Kidney capillary endothelial cell (primary cell): Measurements from ENCODE around the gene ZNF322.
"Not testable (repeated sequence)": the region's sequence is repeated elsewhere in the genome, so short reads cannot be mapped to it uniquely, and the experiment has no call there.

Source experiments
- DNase-seq: peaks from one replicate; pipeline ENCODE4 v3.0.0-alpha.2; 2018; ENCODE audit warnings: low spot score

The ZNF322 gene

DNA sequence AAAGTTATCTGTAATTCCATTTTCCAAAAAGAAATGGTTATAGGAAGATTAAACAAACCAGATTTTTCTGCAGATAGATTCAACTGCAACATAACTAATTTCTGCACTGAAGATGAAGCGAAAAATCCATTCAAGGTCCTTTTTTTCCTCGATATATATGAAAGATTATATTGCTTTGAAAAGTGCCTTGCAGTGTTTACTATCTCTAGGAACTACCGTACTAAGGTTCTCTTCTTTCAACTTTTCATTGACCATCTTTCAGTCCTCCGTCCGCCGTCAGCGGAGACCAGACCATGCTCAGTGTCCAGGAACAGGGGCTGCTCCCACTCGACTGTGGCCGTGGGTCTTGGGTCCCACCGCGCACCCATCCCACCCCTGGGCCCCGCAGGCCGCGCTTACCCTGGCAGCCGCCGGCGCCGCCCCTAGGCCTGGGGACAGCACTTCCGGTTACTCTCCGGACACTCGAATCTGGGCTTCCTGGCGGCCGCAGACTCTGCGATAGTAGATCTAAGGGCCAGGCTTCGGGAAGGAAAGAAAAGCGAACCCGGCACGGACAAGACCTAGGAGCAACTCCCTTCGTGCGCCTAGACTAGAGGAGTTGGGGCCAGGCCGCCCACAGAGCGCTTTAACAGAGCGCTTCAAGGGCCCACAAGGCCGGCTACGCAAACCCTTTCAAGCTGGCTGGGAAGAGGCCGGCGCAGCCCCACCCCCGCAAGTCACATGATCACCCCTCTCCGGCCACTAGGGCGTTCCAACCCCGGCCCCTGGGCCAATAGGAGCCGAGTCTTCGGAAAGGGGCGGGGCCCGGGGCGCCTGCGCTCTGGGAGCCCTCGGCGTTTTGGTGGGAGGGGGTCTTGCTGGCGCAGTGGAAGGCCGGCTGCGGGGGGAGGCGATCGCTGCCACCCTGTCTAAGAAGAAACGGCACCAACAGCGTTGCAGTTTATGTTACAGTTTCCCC lies at the start of gene ZNF322:
Gene ZNF322, minus strand, starts transcription at position 705 of the 958 bp plus-strand sequence. CDS start 21,193 bp downstream, outside the sequence.
- peak; percentile 89 for DNase-seq

GRCh38 chr6:26705780-26706179 lies 46.2 kb upstream of the ZNF322 start:
- not testable (repeated sequence) for DNase-seq

DNA sequence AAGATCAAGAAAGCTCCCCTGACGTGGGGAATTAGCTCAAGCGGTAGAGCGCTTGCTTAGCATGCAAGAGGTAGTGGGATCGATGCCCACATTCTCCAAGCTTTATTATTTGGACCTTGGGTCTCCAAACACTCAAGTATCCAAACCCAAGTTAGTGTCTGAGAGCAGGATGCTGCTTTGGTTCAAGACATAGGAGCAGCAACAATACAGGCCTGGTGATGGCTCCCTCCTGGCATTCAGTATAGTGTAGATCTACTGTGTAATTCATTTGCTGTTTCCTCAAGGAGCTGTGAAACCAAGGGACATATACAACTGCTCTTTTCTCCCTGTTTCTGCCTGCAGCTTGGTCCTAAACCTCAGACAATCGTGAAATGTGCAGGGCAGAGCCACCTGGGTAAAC lies 45.8 kb upstream of the ZNF322 start:
- DNase-seq: not testable (repeated sequence)

- not testable (repeated sequence) for DNase-seq
These were observed 41.6 kb upstream of the ZNF322 start for GRCh38 chr6:26701023-26701747.

DNA sequence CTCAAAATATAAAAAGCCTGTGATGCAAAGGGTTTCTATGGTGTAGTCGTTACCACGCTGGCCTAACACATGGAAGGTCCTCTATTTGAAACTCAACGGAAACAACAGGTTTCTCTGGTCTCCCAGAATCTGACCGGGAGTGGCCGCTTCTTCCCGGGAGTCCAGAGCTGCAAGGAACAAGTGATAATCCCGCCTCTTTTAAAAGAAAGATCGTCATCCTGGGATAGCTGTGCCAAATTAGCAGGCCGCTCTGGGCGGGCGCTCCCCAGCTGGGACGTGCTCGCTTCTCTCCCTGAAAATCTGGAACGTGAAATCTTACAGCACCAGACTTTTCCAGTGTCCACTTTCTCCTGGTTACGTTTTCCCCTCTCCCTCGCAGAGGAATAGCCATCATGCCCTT lies 38.0 kb upstream of the ZNF322 start:
- DNase-seq: not testable (repeated sequence)

GRCh38 chr6:26689324-26689947 lies 29.9 kb upstream of the ZNF322 start:
- not testable (repeated sequence) for DNase-seq

GRCh38 chr6:26682435-26683042 lies 23.0 kb upstream of the ZNF322 start:
- DNase-seq: not testable (repeated sequence)

DNA sequence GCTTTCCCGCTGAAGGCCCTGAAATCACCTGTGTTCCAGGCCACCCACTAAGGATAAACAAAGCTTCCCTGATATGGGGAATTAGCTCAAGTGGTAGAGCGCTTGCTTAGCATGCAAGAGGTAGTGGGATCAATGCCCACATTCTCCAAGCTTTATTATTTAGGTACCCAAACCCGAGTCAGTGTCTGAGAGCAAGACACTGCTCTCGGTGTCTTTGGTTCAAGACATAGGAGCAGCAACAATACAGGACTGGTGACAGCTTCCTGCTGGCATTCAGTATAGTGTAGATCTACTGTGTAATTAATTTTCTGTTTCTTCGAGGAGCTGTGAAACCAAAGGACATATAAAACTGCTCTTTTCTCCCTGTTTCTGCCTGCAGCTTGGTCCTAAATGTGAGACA lies 13.7 kb upstream of the ZNF322 start:
- DNase-seq: not testable (repeated sequence)

GRCh38 chr6:26670558-26670957 lies 11.0 kb upstream of the ZNF322 start:
- DNase-seq: not testable (repeated sequence)

- DNase-seq: not testable (repeated sequence)
These were observed 10.5 kb upstream of the ZNF322 start for GRCh38 chr6:26670003-26670402.

- DNase-seq: no peak
These were observed 435 bp upstream of the ZNF322 start for GRCh38 chr6:26660000-26660361.

GRCh38 chr6:26657256-26657655 lies 2.3 kb downstream of the ZNF322 start:
- DNase-seq: no peak

DNA sequence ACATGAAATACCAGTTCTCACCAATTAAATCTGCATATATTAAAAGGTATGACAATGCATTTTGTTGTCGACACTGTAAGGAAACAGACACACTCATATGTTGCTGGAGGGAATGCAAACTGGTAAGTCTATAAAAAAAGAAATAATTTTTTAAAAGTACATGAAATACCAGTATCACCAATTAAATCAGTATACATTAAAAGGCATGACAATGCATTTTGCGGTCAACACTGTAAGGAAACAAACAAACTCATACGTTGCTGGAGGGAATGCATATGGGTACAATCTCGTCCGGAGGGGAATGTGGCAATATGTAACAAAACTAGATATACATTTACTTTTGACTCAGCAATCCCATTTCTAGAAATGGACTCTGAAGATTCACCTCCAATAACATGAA lies 6.5 kb downstream of the ZNF322 start:
- no peak for DNase-seq

DNA sequence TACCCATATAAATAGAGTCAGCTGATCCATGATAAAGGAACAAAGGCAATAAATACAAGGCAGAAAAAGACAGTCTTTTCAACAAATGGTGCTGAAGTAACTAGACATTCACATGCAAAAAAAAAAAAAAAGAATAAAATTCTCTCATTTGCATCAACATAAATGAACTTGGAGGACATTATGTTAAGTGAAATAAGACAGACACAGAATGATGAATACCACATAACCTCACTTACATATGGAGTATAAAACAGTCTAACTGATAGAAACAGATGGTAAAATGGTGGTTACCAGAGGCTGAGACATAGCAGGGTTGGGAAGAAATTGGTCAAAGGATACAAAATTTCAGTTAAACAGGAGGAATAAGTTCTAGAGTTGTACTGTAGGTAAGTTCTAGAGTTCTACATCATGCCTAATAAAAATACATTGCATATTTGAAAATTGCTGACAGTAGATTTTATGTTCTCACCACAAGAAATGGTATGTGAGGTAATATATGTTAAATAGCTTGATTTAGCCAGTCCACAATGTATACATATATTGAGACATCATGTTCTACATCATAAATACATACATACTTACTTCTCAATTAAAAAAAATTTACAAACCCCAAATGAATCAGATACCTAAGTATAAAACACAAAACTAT lies 8.3 kb downstream of the ZNF322 start:
- no peak for DNase-seq

DNA sequence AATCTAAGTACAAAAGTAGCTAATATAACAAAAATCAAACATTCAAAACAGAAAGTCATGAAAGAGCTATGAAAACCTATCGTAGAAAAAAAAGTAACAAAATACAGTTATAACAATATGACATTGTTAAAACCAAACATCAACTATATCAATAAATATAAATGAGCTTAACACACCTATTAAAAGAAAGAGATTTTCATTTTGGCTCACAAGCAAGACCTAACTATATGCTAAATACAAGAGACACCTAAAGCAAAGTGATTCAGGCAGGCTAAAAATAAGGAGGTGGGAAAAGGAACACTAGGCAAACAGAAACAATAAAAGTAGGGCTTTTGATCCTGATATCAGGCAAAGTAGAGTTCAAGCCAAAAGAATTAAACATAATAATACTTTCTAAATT lies 13.5 kb downstream of the ZNF322 start:
- no peak for DNase-seq

DNA sequence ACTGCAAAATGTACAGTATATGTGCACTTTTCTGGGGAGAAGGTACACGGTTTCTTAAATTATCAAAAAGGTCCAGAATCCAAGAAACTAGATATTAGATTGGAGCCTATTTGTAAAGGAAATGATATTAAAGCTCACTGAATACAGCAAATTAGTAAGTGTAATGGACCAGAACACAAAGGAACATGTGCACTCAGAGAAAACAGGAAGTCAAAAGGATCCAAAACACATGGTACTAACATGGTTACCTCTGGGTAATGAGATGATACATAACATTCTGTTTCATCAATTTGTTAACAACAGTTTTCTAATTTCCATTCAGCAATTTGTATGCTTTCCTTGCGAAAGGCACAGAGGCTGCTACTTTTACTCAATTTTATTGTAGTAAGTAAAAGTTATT lies 18.7 kb downstream of the ZNF322 start:
- DNase-seq: no peak

DNA sequence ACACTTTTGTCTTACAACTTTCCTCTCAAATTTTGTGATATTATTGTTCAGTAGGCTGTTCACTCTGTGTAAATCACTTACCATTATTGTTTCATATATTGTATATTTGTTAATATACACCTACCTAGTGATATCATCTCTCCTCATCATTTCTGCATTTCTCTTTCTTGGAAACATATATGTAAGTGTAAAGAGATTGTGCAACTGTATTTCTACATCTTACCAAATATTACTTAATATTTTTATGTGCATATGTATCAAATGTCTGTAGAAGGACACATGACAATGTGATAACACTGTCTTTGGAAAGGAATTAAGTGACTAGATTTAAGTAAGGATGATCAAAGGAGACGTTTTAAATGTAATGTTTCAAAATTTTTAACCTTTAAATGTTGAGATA lies 30.2 kb downstream of the ZNF322 start:
- no peak for DNase-seq

DNA sequence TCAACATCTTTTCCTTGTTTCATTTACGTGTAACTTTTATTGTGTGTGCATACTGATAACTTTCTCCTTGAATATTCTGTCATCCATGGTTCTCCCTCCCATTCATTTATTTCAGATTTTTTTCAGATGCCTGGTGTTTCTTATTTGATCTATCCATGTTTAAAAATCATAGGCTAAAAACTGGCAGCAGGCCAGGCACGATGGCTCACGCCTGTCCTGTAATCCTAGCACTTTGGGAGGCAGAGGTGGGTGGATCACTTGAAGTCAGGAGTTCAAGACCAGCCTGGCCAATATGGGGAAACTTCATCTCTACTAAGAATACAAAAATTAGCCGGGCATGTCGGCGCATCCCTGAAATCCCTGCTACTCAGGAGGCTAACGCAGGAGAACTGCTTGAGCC lies 31.7 kb downstream of the ZNF322 start:
- DNase-seq: no peak

DNA sequence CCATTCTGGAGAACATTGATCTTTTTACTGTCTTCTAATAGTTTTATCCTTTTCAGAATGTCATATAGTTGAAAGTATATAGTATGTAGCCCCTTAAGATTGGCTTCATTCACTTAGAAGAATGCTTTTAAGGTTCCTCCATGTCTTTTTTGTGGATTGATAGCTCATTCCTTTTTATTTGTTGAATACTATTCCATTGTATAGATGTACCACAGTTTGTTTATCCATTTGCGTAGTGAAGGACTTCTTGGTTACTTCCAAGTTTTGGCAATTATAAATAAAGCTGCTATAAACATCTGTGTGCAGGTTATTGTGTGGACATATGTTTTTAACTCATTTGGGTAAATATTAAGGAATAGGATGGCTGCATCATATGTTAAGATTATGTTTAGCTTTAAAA lies 35.0 kb downstream of the ZNF322 start:
- no peak for DNase-seq

DNA sequence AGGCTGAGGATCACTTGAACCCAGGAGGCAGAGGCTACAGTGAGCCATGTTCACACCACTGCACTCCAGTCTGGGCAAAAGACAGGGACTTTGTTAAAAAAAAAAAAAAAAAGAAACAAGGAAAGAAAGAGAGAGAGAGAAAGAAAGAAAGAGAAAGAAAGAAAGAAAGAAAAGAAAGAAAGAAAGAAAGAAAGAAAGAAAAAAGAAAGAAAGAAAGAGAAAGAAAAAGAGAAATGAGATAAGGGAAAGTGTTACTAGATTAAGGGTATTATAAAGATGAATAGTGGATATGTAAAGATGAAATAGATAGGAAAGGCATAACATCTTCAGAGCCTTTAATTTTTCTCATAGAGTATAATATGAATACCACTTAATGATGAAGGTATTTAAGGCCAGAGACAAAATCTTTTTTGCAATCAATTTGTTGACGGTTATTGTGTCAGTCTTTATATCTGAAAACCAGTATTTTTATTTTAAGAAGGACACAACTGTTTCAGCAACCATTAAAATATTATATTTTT lies 36.1 kb downstream of the ZNF322 start:
- no peak for DNase-seq
